Measurements from ENCODE around the gene PLA2G4B.
"Not testable (repeated sequence)": the region's sequence is repeated elsewhere in the genome, so short reads cannot be mapped to it uniquely, and the experiment has no call there.

Gene PLA2G4B

GRCh38 chr15:41827880-41828806, 10.5 kb upstream of the PLA2G4B start, which contains the start of gene JMJD7:
Gene JMJD7, plus strand, starts transcription at chr15:41828092. Its CDS starts 33 bp downstream, at chr15:41828125.
- DNase-seq = peak; percentile 97

GRCh38 chr15:41828807-41829141, 9.9 kb upstream of the PLA2G4B start:
- DNase-seq = no peak

- no peak for DNase-seq
Observed at GRCh38 chr15:41829959-41830646, 8.5 kb upstream of the PLA2G4B start.

- not testable (repeated sequence) for DNase-seq
Observed at GRCh38 chr15:41831291-41831690, 7.4 kb upstream of the PLA2G4B start.

- no peak for DNase-seq
Observed at GRCh38 chr15:41832208-41832607, 6.4 kb upstream of the PLA2G4B start.

- DNase-seq = no peak
Observed at GRCh38 chr15:41832875-41833274, 5.8 kb upstream of the PLA2G4B start.

GRCh38 chr15:41834096-41834495, 4.6 kb upstream of the PLA2G4B start:
- DNase-seq = no peak

GRCh38 chr15:41836073-41836472, 2.6 kb upstream of the PLA2G4B start:
- DNase-seq = no peak

GRCh38 chr15:41836713-41837454, 1.8 kb upstream of the PLA2G4B start:
- DNase-seq = no peak

- DNase-seq = no peak
Observed at GRCh38 chr15:41839781-41840491, 1.3 kb downstream of the PLA2G4B start.

- no peak for DNase-seq
Observed at GRCh38 chr15:41840673-41841072, 2.0 kb downstream of the PLA2G4B start.

GRCh38 chr15:41841131-41841530, 2.5 kb downstream of the PLA2G4B start:
- no peak for DNase-seq

GRCh38 chr15:41842229-41842628, 3.6 kb downstream of the PLA2G4B start:
- DNase-seq = no peak

- no peak for DNase-seq
Observed at GRCh38 chr15:41843571-41843970, 4.9 kb downstream of the PLA2G4B start.

- no peak for DNase-seq
Observed at GRCh38 chr15:41844814-41845213, 6.2 kb downstream of the PLA2G4B start.

- DNase-seq = no peak
Observed at GRCh38 chr15:41847206-41847605, 8.6 kb downstream of the PLA2G4B start.

- no peak for DNase-seq
Observed at GRCh38 chr15:41847981-41848380, 9.3 kb downstream of the PLA2G4B start.

- no peak for DNase-seq
Observed at GRCh38 chr15:41848631-41849030, 10.0 kb downstream of the PLA2G4B start.

- DNase-seq = no peak
Observed at GRCh38 chr15:41849204-41849603, 10.6 kb downstream of the PLA2G4B start.

GRCh38 chr15:41849861-41850260, 11.2 kb downstream of the PLA2G4B start:
- no peak for DNase-seq

GRCh38 chr15:41850482-41851166, 12.0 kb downstream of the PLA2G4B start:
- no peak for DNase-seq

- no peak for DNase-seq
Observed at GRCh38 chr15:41851167-41851523, 12.5 kb downstream of the PLA2G4B start.

All from right hindlimb (tissue), 1 donor.